HG03025 (cell line): ENCODE results near the gene TSPYL4.
A peak's percentile ranks its signal among the peaks of the same experiment; 100 is the strongest.
"Not testable (repeated sequence)": the region's sequence is repeated elsewhere in the genome, so short reads cannot be mapped to it uniquely, and the experiment has no call there.

Experiments
- ATAC-seq: cut with Tn5 transposase; IDR thresholded peaks from one replicate; pipeline ENCODE4 v1.9.1; 2021; ENCODE audit warnings: mild to moderate bottlenecking, moderate library complexity; ENCODE audit not compliant: unreplicated experiment, low FRiP score

TSPYL4 gene

GRCh38 chr6:116253505-116254296 lies at the start of gene TSPYL4:
TSS of gene TSPYL4 (minus strand) at chr6:116254075. CDS start at chr6:116254008, 67 bp downstream.
- peak; percentile 100 for ATAC-seq

GRCh38 chr6:116301104-116301503 lies 47.2 kb upstream of the TSPYL4 start:
- no peak for ATAC-seq

- no peak for ATAC-seq
Observed at GRCh38 chr6:116300566-116300965, 46.7 kb upstream of the TSPYL4 start.

GRCh38 chr6:116298973-116299372 lies 45.1 kb upstream of the TSPYL4 start:
- no peak for ATAC-seq

GRCh38 chr6:116298273-116298672 lies 44.4 kb upstream of the TSPYL4 start:
- no peak for ATAC-seq

GRCh38 chr6:116292553-116292952 lies 38.7 kb upstream of the TSPYL4 start:
- ATAC-seq, result no peak

- no peak for ATAC-seq
Observed at GRCh38 chr6:116291701-116292396, 38.0 kb upstream of the TSPYL4 start.

- no peak for ATAC-seq
Observed at GRCh38 chr6:116290799-116291198, 36.9 kb upstream of the TSPYL4 start.

- ATAC-seq, result no peak
Observed at GRCh38 chr6:116289876-116290275, 36.0 kb upstream of the TSPYL4 start.

- ATAC-seq, result no peak
Observed at GRCh38 chr6:116287689-116288282, 33.9 kb upstream of the TSPYL4 start.

- no peak for ATAC-seq
Observed at GRCh38 chr6:116286773-116287358, 33.0 kb upstream of the TSPYL4 start.

GRCh38 chr6:116284984-116285383 lies 31.1 kb upstream of the TSPYL4 start:
- ATAC-seq, result not testable (repeated sequence)

- no peak for ATAC-seq
Observed at GRCh38 chr6:116283191-116283590, 29.3 kb upstream of the TSPYL4 start.

GRCh38 chr6:116282698-116283097 lies 28.8 kb upstream of the TSPYL4 start:
- no peak for ATAC-seq

GRCh38 chr6:116280933-116281316 lies 27.1 kb upstream of the TSPYL4 start:
- ATAC-seq, result no peak

- ATAC-seq, result no peak
Observed at GRCh38 chr6:116280161-116280932, 26.5 kb upstream of the TSPYL4 start.

GRCh38 chr6:116279232-116280160 lies 25.6 kb upstream of the TSPYL4 start, which contains the start of gene TSPYL1:
TSS of gene TSPYL1 (minus strand) at chr6:116279930. CDS start at chr6:116279830, 100 bp downstream.
- ATAC-seq, result peak; percentile 95

- no peak for ATAC-seq
Observed at GRCh38 chr6:116278854-116279231, 25.0 kb upstream of the TSPYL4 start.

- ATAC-seq, result no peak
Observed at GRCh38 chr6:116278481-116278829, 24.6 kb upstream of the TSPYL4 start.
